Retina (tissue), 1 donor: ENCODE measurements around the gene AP1S1.

Source experiments
- DNase-seq: peaks from one replicate; pipeline ENCODE4 v3.0.0-alpha.2; 2016

The AP1S1 gene

DNA sequence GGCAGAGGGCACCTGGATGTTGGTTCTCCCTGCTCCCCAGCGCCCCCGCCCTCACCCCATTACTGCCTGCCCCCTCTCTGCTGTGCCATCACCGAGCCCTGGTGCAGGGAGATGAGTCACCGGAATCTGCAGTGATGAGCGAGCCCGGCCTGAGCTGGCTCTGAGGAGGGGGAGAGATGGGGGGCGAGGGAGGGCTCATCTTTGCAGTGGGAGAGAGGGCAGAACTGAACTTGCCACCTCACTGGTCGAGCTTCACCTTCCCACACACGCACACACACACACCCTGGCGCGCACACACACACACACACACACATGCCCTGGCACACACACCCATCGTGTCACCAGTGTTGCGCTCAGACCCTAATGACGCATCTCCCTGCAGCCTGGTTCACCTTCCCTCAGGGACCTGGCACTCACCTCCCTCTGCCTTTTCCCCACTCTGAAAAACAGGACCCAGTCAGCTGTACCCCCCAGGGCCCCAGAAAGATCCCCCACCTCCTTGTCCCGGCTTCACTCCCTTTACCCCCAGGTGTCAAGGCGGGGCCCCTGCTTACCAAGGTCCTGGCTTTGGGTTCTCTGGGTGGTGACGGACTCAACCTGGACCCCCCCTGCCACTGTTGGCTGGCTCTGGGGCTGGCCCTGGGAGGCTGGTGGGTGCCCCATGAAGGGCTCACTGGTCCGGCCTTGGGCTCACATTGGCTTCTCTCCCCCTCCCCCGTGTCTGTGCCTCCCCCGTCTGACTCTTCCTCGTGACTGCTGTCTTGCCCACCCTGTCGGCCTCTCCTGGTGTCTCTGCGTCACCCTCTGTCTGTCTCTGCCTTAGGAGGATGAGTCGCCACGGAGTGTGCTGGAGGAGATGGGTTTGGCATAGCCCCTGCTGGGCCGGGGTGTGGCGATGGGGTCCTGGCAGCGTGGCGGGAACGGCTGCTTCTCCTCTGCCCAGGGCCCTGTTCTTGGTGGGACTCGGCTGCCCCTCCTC lies 5.7 kb downstream of the AP1S1 start:
- DNase-seq: no peak

- no peak for DNase-seq
Measured at GRCh38 chr7:101160910-101161309, 6.6 kb downstream of the AP1S1 start.

- no peak for DNase-seq
Measured at GRCh38 chr7:101161692-101162471, 7.6 kb downstream of the AP1S1 start.

DNA sequence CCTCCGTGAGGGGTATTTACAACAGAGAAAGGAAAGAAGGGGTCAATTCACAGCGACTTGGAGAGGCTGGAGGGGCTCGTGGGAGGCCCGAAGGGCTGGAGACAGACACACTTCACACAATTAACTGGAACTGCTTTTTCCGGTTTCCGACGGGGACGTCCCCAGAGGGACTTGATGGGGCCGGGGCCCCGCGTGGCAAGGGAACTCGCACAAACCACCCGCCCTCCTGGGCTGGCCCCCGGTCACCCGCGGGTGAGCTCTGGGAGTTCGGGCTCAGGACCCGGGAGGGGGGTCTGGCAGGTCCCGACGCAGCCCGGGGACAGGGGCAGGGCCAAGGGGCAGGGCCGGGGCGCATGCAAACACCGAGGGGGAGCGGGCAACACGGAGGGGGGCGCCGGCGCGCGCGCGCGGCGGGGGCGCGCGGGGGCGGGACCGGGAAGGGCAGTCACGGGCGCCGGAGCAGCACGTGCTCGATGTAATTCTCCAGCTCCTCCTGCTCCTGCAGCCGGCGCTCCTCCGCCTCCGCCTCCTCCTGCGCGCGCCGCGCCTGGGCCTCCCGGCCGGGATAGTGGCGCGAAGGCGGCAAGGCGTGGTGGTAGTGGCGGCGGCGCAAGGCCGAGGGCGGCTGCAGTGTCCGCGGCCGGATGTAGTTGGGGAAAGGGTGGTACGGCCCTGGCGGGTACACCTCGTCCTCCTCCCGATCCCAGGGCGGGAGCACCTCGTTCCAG lies 8.4 kb downstream of the AP1S1 start:
- DNase-seq: peak; percentile 76

DNA sequence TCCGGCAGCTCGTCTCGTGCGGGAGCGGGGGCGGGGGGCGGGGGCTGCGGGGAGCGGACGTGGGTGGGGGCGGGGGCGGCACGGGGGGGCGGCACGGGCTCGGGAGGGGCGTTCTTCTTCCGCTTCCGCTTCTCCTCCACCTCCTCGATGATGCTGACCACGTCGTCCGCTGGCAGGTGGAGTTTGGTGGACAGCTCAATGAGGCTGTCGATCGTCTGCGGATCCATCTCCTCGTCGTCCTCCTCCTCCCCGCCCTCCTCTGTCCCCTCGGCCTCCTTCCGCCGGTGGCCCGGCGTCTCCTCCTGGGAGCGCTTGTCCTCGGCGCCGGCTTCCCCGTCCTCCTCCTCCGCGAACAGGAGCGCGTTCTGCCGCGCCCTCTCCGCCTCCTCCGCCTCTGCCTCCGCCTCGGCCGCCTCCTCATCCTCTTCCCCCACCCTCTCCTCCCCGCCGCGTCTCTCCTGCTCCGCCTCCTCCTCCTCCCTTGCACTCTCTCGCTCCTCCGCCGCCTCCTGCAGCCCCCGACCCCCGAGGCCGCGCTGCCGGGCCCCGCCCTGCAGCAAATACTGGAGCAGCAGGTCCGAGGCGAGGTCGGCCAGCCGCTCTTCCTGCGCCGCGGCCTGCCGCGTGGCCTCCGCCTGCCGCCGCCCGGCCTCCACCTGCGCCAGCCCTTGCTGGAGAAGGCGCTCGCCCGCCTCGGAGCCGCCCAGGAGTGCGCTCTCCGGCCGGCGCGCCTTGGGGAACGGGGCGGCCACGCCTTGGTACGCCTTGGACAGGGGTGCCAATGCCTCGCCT lies 9.2 kb downstream of the AP1S1 start:
- DNase-seq: peak; percentile 79

GRCh38 chr7:101164071-101164840 lies 10.0 kb downstream of the AP1S1 start:
- DNase-seq: peak; percentile 70

DNA sequence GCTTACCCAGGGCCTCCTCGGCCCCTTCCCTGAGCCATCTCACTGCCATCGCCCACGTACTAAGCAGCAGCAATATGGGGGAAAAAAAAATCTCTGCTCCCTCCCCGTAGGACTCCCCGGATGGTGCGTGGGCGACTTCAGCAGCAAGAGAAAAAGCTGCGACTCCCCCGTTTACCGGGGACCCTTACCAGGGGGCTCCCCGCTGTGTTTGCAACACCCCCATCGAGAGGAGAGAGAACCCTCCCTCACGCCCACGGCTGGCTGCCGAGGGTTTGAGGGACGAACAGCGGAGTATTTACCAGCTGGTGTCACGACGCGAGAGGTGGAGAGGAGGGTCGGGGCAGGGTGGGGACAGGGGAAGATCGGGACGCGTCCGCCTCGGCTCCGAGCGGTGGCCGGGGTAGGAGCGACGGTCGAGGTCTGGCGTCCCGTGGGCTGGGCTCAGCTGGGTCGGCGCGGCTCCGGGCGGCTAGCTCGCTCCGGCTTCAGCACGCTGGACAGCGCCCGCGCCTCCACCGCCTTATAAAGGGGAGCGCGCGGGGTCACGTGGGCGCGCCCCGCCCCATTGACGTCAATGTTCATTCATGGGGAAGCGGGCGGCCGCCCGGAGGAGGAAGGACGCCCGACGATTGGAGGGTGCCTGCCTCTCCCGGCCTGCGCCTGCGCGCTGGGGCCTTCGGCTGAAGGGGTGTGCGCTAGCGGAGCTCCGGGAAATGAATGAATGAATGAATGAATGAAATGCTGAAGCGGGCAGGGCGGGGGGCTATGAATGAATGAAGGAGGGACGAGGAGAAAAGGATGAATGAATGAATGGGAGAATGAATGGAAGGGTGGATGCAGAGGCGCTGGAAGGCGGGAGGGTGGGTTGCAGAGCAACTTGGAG lies 11.0 kb downstream of the AP1S1 start, which contains the start of gene VGF:
Gene VGF, minus strand, starts transcription at position 495 of the 883 bp plus-strand sequence. CDS start 726 bp downstream, outside the sequence.
- DNase-seq: peak; percentile 96

DNA sequence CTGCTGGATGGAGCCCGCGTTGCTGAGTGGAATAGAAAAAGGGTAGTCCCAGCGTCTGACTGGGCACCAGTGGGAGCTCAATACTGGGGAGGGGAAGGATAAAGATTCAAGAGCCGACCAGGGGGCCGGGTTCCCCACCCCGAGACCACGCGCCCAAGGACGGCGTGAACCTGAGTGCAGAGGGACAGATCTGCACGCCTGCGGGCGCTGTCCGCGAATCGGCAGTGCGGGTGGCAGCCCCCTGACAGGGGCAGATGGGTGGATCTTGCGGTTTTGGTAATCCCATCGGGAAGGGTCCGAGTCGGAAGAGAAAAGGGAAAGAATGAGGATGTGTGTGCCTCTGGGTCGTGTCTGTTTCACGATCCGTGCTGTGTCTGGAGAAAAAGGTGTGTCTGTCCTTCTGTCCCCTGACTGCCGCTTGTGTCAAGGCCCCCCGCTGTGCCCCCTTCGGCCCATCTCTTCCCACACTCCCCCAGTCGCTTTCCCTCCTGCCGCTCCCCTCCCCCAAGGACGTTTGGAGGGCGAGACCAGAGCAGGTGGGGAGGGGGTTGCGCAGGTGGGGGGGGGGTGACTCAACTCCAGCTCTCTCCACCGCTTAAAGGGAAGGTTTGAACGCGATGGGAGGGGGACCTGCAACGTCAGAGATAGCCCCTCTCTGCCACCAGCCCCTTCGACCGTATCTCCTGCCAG lies 11.8 kb downstream of the AP1S1 start:
- no peak for DNase-seq

- DNase-seq: no peak
Measured at GRCh38 chr7:101166648-101166908, 12.3 kb downstream of the AP1S1 start.

DNA sequence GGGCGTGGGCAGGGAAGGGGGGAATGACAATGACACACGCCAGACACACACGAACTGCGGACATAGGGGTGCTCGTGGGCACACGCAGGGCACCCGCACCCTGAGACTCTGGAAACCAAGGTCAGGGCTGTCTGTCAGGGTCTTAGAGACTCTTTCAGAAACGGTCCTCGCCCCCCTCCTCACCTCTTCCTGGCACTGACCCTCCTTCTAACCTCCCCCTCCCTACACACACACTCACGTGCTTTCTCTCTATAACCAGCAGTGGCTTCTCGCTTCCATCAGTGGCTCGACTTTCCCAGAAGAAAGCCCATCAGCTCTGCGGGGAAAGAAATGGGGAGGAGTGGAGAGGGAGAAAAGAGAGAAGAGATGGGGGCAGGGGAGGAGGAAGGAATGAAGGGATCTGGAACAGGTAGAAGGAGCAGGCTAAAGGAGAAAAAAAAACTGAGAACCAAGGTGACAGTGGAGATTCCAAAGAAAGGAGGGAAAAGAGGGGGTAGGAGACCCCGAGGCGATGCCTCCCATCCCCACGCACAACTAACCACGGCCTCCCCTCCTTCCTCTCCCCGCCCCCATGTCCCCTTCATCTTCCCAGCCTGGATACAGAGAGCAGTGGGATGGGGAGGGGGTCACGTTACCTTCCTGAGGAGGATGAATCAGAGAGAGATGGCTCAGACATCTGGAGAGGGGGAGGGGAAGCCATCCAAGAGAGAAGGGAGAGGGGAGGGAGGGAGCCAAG lies 12.8 kb downstream of the AP1S1 start:
- peak; percentile 44 for DNase-seq

DNA sequence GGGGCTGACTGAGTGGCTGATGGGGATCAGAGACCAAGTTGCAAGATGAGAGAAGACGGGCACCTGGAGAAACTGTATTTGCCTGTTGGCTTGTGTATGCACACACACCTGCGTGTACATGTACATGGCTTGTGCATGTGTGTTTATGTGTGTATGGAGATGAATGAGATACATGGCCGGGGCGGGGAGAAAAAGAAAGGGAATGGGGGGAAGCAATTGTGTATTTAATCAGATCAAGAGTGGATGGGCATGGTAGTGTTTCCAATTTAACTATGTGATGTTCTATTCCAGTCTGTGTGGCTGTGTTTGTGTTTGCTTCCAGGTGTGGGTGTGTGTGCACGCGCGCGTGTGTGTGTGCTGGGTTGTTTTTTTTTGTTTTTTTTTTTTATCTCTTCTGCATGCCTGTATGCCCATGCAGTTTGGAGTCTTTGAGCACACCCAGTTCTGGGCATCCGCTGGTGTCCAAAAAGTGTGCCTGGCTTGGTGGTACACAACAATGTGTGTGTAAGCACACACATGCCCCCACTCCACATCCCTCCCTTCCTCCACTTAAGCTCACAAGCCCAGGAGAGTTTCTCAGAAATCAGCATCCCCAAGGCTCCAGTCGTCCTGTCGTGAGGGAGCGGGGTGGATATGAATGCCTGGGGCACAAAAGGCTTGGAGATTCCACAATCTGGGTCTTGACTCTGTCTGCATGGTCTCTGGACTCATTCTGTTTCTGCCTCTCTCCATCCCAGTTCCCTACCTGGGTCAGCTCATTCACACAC lies 13.6 kb downstream of the AP1S1 start:
- no peak for DNase-seq

GRCh38 chr7:101168412-101169049 lies 14.3 kb downstream of the AP1S1 start:
- DNase-seq: no peak

- DNase-seq: no peak
Measured at GRCh38 chr7:101169110-101169837, 15.0 kb downstream of the AP1S1 start.

GRCh38 chr7:101169838-101170551 lies 15.7 kb downstream of the AP1S1 start:
- peak; percentile 89 for DNase-seq

DNA sequence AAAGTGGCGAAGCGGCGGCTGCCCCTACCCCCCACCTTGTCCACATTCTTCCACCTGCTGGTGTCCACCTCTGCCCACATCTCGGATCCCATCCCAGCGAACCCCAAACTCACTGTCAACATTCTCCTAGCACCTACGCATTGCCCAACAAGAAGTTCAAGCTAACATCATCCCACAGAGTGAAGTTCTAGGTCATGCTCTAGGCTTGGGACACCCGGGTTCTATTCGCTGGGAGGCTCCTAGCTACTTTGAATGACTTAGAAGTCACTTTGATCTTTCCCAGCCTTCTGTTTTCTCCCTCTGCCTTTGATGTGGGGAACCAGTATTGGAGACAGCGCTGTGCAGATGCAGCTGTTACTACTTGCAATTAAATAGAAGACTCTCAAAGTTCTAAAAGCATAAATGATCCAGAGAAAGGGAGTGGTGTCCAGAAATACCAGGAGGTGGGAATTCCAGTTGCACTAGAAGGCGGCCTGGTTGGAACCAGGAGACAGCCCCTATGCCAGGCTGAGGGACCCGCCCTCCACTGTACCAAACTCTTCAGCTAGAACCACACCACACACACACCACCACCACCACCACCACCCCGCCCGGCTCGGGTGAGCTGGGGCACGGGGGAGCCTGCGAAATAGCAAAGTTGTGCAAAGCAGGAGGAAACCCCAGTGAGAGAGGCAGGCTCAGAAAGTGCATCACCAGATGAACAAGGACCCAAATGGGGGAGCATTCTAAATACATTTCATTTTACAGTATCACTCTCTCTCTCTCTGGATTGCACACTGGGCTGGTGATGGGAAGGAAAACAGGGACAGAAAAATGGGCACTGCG lies 16.6 kb downstream of the AP1S1 start:
- no peak for DNase-seq

- no peak for DNase-seq
Measured at GRCh38 chr7:101171442-101171837, 17.2 kb downstream of the AP1S1 start.
